HG02943 (cell line): ENCODE results near the gene MRPS2.
"Not testable (repeated sequence)": the region's sequence is repeated elsewhere in the genome, so short reads cannot be mapped to it uniquely, and the experiment has no call there.

Experiments
- ATAC-seq: cut with Tn5 transposase; IDR thresholded peaks from one replicate; pipeline ENCODE4 v1.9.1; 2021; ENCODE audit warnings: mild to moderate bottlenecking, low read depth, moderate library complexity; ENCODE audit not compliant: unreplicated experiment

MRPS2 gene

GRCh38 chr9:135526730-135527571 is 26.5 kb downstream of the MRPS2 start:
- ATAC-seq, result no peak

DNA sequence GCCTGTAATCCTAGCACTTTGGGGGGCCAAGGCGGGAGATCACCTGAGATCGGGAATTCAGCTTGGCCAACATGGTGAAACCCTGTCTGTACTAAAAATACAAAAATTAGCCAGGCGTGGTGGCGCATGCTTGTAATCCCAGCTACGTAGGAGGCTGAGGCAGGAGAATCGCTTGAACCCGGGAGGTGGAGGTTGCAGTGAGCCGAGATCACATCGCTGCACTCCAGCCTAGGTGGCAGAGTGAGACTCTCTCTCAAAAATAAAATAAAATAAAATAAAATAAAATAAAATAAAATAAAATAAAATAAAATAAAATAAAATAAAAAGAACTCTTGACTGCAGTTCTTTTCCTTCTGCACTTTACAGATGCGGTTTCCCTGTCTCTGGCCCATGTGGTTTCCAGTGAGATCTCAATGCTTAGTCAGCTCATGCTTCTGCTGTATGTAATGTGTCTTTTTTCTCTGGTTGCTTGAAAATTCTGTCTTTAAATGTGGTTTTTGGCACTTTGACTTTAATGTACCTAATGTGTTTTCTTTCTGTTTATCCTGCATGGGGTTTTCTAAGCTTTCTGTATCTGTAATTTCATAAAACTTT is 28.5 kb downstream of the MRPS2 start:
- ATAC-seq, result not testable (repeated sequence)

GRCh38 chr9:135530146-135530545 is 29.7 kb downstream of the MRPS2 start:
- ATAC-seq, result no peak

DNA sequence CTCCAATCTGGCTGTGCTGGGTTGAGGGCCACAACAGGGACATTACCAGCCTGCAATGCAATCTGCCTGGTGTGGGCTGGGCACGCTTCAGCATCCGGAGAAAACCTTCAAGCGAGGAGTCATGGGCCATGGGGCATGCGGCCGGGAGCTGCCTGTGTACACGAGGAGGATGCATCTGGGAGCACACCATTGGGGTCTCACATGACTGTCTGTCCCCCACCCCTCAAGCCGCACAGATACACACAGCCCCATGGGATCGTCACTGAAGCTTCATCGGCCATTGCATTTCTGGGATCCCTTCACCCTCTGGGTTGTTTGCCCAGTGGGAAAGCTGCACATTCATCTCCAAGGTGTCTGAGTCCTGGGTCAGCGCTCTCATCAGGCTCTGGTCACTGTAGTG is 30.6 kb downstream of the MRPS2 start:
- no peak for ATAC-seq

DNA sequence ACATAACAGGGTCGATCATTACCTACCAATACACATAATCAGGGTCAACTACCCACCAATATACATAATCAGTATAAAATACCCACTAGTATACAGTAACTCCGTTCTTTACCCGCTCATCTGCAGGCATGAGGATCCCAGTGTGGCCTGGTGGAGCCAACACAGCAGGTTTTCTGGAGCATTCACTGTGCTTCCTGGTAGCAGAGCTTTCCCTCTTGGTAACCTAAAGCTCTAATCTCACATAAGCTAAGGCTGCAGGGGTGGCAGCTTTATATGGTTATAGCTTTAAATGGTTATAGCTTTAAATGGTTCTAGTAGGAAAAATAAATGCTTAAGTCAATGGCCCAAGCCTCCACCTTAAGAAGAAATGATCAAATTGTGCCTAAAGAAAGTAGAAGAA is 32.6 kb downstream of the MRPS2 start:
- no peak for ATAC-seq

DNA sequence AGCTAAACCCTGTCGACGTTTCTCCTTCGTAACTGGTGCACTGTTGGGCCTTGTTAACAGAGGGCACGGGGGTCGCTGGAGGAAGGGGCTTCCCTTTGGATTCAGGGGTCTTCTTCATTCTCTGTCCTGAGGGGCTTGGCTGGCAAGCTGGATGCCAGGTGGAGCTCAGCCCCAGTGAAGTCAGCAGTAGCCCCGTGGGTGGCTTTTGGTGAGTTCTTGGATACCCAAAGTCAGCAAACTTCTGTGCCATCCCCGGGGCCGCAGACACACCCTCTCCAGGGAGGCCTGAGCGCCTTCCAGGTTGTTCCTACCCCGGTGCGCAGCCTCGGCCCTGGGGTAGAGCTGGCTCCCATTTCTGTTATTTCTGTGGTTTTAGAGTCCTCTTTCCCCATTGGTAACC is 33.2 kb downstream of the MRPS2 start:
- ATAC-seq, result no peak

DNA sequence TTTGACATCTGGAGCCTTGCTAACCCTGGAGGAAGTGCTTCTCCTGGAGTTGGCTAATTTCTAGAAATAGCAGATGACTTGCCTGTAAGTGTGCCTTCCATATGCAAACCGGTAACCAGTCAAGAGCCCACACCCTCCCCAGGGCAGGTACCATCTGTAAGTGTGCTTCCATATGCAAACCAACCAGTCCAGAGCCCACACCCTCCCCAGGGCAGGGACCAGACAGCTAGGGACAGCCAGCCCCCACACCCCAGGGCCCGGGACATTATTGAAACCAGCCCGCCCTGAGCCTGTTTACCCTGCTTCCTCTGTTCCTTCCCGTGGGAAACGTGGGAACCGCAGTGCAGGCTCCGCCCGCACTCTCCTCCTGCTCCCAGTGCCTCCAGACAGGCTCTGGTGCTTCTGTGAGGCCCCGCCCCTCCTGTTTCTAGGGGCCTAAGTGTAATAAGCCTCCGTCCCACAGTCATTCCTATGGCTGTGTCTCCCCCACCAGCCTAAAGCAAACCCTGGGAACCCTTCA is 33.8 kb downstream of the MRPS2 start:
- not testable (repeated sequence) for ATAC-seq

GRCh38 chr9:135534826-135535225 is 34.3 kb downstream of the MRPS2 start:
- not testable (repeated sequence) for ATAC-seq

GRCh38 chr9:135535631-135536030 is 35.1 kb downstream of the MRPS2 start:
- not testable (repeated sequence) for ATAC-seq

DNA sequence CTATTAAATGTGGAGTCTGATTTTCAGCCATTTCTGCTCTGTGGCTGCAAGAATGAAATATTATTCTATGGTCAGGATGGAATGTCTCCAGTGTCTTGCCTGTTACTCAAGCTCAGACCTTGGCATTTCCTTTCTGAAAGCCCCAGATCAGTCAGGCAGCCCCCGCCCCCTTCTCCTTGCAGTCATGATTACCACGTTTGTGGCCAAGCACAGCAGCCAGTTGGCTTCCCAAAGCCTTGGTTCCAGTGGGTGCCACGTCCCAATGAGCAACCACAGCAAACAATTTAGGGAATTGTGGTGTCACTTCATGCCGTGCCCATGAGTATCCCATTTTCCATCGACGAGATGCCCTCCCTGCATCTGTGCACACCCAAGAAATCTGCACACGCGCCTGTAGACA is 35.7 kb downstream of the MRPS2 start:
- ATAC-seq, result no peak

DNA sequence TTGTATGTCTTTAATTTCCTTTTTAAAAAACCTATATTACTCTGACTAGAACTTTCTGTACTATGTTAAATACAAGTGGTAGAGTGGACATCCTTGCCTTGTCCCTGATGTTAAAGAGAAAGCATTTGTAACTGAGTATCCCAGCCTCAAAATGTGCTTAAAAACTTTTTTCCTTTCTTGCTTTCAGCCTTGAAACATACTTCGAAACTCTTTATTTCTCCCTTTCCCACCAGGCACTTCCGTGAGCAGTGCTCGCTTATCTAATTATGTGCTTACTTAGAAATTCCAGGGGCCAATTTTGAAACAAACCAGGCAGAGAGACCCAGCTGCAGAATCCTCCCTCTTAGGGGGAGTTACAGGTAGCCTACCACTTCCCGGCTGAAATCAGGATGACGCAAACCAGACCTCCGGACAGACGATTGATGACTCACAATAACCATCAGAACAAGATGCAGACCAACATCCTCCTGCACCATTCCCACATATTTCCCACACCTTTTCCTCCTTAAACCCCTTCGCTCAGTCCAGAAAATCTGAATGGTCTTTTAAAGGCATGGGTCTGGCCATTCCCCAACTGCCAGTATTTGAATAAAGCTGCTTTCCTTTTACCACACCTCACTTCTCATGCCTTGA is 42.9 kb downstream of the MRPS2 start:
- ATAC-seq, result not testable (repeated sequence)

GRCh38 chr9:135544981-135545635 is 44.6 kb downstream of the MRPS2 start:
- ATAC-seq, result no peak

DNA sequence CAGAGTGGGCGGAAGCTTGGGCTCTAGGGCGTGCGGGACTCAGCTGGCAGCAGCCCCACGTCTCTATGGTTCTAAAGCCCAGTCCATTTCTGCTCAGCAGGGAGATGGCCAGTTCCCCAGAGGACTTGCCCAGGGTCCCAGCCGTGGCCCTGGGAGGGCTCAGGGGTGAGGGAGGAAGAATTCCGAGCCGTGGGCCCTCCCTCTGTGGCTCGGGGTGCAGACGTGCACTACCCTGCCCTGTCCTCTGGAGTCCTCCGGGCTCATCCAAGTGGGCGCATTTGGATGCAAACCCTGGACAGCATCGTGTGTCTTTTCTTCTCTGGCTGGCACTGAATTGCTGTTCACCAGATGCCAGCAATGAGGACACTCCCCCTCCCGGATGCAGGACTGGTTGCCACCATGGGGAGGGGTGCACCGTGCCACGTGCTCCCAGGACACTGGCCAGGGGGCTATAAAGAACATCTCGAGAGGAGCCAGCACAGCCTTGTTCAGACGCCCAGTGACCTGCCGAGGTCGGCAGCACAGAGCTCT is 45.2 kb downstream of the MRPS2 start, which contains the start of gene OBP2A:
Gene OBP2A, plus strand, starts transcription at position 481 of the 531 bp plus-strand sequence. CDS start 55 bp downstream, outside the sequence.
- ATAC-seq, result not testable (repeated sequence)

- not testable (repeated sequence) for ATAC-seq
Measured at GRCh38 chr9:135546792-135547617, 46.5 kb downstream of the MRPS2 start.

DNA sequence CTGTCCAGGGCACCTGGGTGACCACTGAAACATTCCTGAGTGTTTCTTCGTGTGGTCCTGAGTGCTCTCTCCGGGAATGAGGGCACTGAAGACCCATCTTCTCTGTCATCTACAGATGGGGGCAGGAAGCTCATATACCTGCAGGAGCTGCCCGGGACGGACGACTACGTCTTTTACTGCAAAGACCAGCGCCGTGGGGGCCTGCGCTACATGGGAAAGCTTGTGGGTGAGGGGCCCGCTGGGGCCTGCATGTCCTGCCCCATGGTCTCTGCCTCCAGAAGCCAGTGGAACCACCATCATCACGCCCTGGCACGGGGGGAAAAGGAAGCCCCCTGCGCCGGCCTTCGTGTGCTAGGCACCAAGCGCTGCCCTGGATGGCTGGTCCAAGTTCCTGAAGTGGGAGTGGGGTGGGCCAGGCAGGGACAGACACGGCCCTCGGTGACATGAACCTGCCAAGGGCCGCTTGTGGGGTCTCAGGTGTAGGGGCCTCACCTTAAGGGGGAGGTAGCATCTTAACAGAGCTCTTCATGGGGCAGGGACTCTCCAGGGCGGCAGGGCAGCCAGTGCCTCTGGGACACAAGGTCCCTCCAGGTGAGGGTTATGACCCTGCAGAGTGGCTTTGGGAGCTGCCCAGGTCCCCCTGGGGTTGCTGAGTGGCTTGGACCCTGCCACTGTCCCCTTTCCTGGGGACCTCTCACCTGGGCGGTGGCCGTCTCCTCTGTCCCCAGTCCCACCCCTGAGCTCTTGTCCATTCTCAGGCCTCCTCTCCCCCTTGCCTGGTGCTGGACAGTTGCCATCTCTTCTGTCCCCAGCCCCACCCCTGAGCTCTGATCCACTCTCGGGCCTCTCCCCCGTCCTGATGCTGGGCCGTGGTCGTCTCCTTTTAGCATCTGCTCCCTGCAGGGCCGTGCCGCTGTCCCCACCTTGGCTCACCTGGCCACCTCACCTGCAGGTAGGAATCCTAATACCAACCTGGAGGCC is 47.6 kb downstream of the MRPS2 start:
- no peak for ATAC-seq

- ATAC-seq, result not testable (repeated sequence)
Measured at GRCh38 chr9:135549478-135550343, 49.2 kb downstream of the MRPS2 start.

GRCh38 chr9:135550344-135550918 is 49.9 kb downstream of the MRPS2 start:
- no peak for ATAC-seq
